Fibroblast of lung (primary cell): ENCODE data around the gene PDIA2. TPM values are rescaled to one million over a fixed set of nuclear protein-coding genes. Genes with fewer than 3 reads are reported as not detected.

ENCODE experiments used
- DNase-seq, 2 donors: peaks; one replicate each; pipeline versions ENCODE4 v3.0.0 to v3.0.0-alpha.2; 2010; ENCODE audit warnings: low read depth in 2 of 2
- H2AFZ ChIP-seq: 2 replicates; pipeline ENCODE4 v1.5.1; 2012; ENCODE audit warnings: low read length, control low read depth, inconsistent platforms
- H3K27ac ChIP-seq: 2 replicates; pipeline ENCODE4 v1.5.1; 2011; ENCODE audit warnings: low read length, control low read depth; ENCODE audit not compliant: insufficient read depth
- H3K27me3 ChIP-seq: 2 replicates; pipeline ENCODE4 v1.5.1; 2011; ENCODE audit warnings: mild to moderate bottlenecking, low read length; ENCODE audit not compliant: control insufficient read depth, insufficient read depth
- H3K36me3 ChIP-seq: 2 replicates; pipeline ENCODE4 v1.5.1; 2011; ENCODE audit warnings: low read length; ENCODE audit not compliant: control insufficient read depth, insufficient read depth
- H3K4me1 ChIP-seq: 2 replicates; pipeline ENCODE4 v1.5.1; 2011; ENCODE audit warnings: low read length; ENCODE audit not compliant: control insufficient read depth, insufficient read depth; ENCODE audit errors: extremely low read depth
- H3K4me2 ChIP-seq: 2 replicates; pipeline ENCODE4 v1.5.1; 2011; ENCODE audit warnings: low read length, control low read depth; ENCODE audit not compliant: insufficient read depth; ENCODE audit errors: extremely low read depth
- H3K4me3 ChIP-seq, 4 experiments: fragments of 200-600 bp in 1 of 4; sonication (generic) in 1 of 4; replicated peaks in 1 of 4; 2 replicates each; pipeline ENCODE4 v1.5.1; 2011 to 2016; ENCODE audit warnings: low read length in 4 of 4, low read depth in 3 of 4, mild to moderate bottlenecking in 3 of 4, control low read depth in 2 of 4, inconsistent platforms in 1 of 4, mixed read lengths in 1 of 4; ENCODE audit not compliant: insufficient read depth in 1 of 4; ENCODE audit errors: control extremely low read depth in 1 of 4
- H3K79me2 ChIP-seq: 2 replicates; pipeline ENCODE4 v1.5.1; 2012; ENCODE audit warnings: mild to moderate bottlenecking, low read length, inconsistent platforms; ENCODE audit not compliant: control insufficient read depth, insufficient read depth
- H3K9ac ChIP-seq: 2 replicates; pipeline ENCODE4 v1.5.1; 2011; ENCODE audit warnings: mild to moderate bottlenecking, low read length, control low read depth; ENCODE audit not compliant: insufficient read depth
- H3K9me3 ChIP-seq: 2 replicates; pipeline ENCODE4 v1.5.1; 2012; ENCODE audit warnings: low read depth, low read length; ENCODE audit not compliant: control insufficient read depth, insufficient read depth
- H4K20me1 ChIP-seq: 2 replicates; pipeline ENCODE4 v1.5.1; 2011; ENCODE audit warnings: low read length; ENCODE audit not compliant: control insufficient read depth, insufficient read depth; ENCODE audit errors: extremely low read depth
- CTCF ChIP-seq, 2 donors: IDR thresholded peaks in 1 of 2; conservative IDR thresholded peaks in 1 of 2; 1 replicate in 1 of 2; 2 replicates in 1 of 2; pipeline ENCODE4 v1.5.1; 2011 to 2012; ENCODE audit warnings: low read length in 2 of 2, control low read depth in 1 of 2, inconsistent platforms in 1 of 2, low read depth in 1 of 2, mild to moderate bottlenecking in 1 of 2
- EZH2 ChIP-seq: IDR thresholded peaks from 2 replicates; pipeline ENCODE4 v1.5.1; 2012; ENCODE audit warnings: low read length, control low read depth, mild to moderate bottlenecking; ENCODE audit errors: missing control alignments
- polyA plus RNA-seq, 2 donors: library from polyadenylated mRNA; depleted of rRNA in 1 of 2; stranded (reverse) in 1 of 2; unstranded in 1 of 2; fragments of >200 nt; gene quantifications; 2 replicates each; pipeline ENCODE4 v1.2.1, GENCODE V29; 2011 to 2012; ENCODE audit warnings: missing spikeins in 1 of 2
- total RNA-seq: library from RNA; depleted of rRNA; stranded (reverse); fragments of >200 nt; gene quantifications from 2 replicates; pipeline ENCODE4 v1.2.1, GENCODE V29; 2014

PDIA2 gene
- total and polyA plus RNA-seq, 2 donors (not counting 1 experiment from before 2014, with no cell fraction given): 0.06 to 0.33 TPM

DNA sequence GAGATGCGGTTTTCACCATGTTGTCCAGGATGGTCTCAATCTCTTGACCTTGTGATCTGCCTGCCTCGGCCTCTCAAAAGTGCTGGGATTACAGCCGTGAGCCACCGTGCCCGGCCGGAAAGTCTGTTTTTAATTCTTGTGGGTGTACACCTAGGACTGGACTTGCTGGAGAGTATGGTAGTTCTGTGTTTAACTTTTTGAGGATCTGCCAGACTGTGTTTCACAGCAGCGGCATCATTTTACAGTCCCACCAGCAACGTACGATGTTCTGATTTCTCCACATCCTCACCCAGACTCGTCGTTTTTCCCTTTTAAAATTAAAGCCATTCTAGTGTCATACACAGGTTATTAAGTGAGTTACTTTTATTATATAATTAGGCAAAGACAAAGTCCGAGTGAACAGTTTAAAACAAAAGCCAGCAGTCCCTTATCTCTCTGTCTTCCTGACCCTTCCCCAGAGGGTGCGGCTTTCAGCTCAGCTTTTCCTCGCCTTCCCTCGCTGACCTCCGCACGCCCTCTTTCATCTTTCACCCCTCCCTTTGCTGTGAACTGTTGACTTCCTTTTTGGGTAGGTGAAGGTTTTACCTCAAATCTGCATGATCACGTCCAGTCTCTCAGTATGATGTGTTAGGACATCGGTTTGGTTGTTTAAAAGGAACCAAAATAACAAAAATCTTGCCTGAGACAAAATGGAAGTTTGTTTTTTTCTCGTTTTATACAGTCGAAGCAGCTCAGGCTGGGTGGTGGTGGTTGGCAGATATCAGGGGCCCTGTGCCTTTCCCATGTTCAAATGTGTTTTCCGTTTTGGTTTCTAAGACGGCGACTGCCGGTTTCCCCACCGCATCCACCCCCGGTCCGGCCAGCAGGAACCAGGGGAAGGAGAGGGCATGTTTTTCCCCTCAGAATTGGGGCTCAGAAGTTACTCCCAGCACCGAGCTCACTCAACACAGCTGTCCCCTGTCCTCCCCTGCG is 30.3 kb upstream of the PDIA2 start:
- Histone ChIP-seq H4K20me1 (no peaks in the 10 kb centered on the region), H3K4me3 (no peak overlapping the region), H3K79me2 (no peaks in the 10 kb centered on the region), H3K4me1 (no peaks in the 10 kb centered on the region), H3K9me3 (no peaks in the 10 kb centered on the region), H3K9ac (no peak overlapping the region), H3K27me3 (no peaks in the 10 kb centered on the region), H3K4me2 (no peak overlapping the region), H2AFZ (no peak overlapping the region), H3K27ac (no peak overlapping the region), H3K36me3 (peaks cover 2% of the 10 kb centered on the region)
- no peak for DNase-seq
- TF ChIP-seq EZH2: no peak

DNA sequence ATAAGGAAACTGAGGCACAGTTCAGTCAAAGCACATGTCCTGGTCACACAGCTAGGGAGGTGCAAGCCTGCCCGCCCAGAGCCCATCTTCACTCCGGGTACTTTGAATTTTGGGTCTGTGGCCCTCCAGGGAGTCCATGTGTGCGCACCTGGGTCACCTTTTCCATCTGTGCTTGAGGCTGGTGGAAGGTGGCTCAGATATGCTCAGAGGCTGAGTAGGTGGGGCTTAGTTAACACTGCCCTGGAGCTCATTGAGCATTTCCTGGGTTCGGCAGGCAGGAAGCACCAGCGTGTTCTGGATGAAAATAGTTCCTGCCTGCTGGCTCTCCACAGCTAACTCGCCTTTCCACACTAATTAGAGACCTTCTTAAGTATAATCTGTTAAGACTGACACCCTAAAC is 29.1 kb upstream of the PDIA2 start:
- TF ChIP-seq CTCF (conservative IDR thresholded peaks at IDR 0.05 in 1 of 2, IDR thresholded peaks at IDR 0.05 in 1 of 2; ENCODE audit: low read depth in 1 of 2, low read length in 2 of 2): no peak
- no peak for TF ChIP-seq EZH2
- no peak for DNase-seq
- H3K27me3 ChIP-seq: no peaks in the 10 kb centered on the region
- no peaks in the 10 kb centered on the region for H3K79me2 ChIP-seq
- H3K27ac ChIP-seq: no peak overlapping the region
- H3K9me3 ChIP-seq: no peaks in the 10 kb centered on the region
- peaks cover 2% of the 10 kb centered on the region for H3K36me3 ChIP-seq
- H2AFZ ChIP-seq: no peak overlapping the region
- H3K9ac ChIP-seq: no peak overlapping the region
- no peak overlapping the region for H3K4me2 ChIP-seq
- H3K4me1 ChIP-seq: no peaks in the 10 kb centered on the region
- no peaks in the 10 kb centered on the region for H4K20me1 ChIP-seq
- no peak overlapping the region for H3K4me3 ChIP-seq

DNA sequence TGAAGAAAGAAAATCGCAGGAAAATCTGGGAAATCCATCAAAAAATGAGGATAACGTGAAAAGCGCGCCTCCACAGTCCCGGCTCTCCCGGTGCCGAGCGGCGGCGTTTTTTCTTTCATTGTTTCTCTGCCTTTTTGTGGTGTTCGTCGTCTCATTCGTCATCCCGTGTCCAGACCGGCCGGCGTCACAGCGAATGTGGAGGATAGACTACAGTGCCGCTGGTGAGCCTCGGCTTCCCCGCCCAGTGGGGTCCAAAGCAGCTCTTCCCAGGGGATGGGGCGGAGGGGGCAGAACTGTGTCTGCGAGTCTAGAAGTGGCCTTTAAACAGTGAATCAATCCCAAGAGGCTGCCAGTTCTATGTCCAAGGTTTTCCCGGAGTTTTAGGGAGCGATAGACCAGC is 28.5 kb upstream of the PDIA2 start:
- H3K27ac ChIP-seq: no peak overlapping the region
- no peaks in the 10 kb centered on the region for H3K9me3 ChIP-seq
- H3K4me3 ChIP-seq: no peak overlapping the region
- H3K4me2 ChIP-seq: no peak overlapping the region
- H3K79me2 ChIP-seq: no peaks in the 10 kb centered on the region
- H3K4me1 ChIP-seq: no peaks in the 10 kb centered on the region
- H3K9ac ChIP-seq: no peak overlapping the region
- H2AFZ ChIP-seq: no peak overlapping the region
- DNase-seq: no peak
- TF ChIP-seq EZH2: no peak
- TF ChIP-seq CTCF (conservative IDR thresholded peaks at IDR 0.05 in 1 of 2, IDR thresholded peaks at IDR 0.05 in 1 of 2; ENCODE audit: low read depth in 1 of 2, low read length in 2 of 2): no peak
- H3K36me3 ChIP-seq: peaks cover 2% of the 10 kb centered on the region
- H4K20me1 ChIP-seq: no peaks in the 10 kb centered on the region
- no peaks in the 10 kb centered on the region for H3K27me3 ChIP-seq
